HG03060 (cell line): Measurements from ENCODE around the gene POR.
"Not testable (repeated sequence)": the region's sequence is repeated elsewhere in the genome, so short reads cannot be mapped to it uniquely, and the experiment has no call there.

Experiments
- ATAC-seq: cut with Tn5 transposase; IDR thresholded peaks from one replicate; pipeline ENCODE4 v1.9.1; 2021; ENCODE audit warnings: low read depth, moderate number of reproducible peaks; ENCODE audit not compliant: unreplicated experiment

Gene POR

DNA sequence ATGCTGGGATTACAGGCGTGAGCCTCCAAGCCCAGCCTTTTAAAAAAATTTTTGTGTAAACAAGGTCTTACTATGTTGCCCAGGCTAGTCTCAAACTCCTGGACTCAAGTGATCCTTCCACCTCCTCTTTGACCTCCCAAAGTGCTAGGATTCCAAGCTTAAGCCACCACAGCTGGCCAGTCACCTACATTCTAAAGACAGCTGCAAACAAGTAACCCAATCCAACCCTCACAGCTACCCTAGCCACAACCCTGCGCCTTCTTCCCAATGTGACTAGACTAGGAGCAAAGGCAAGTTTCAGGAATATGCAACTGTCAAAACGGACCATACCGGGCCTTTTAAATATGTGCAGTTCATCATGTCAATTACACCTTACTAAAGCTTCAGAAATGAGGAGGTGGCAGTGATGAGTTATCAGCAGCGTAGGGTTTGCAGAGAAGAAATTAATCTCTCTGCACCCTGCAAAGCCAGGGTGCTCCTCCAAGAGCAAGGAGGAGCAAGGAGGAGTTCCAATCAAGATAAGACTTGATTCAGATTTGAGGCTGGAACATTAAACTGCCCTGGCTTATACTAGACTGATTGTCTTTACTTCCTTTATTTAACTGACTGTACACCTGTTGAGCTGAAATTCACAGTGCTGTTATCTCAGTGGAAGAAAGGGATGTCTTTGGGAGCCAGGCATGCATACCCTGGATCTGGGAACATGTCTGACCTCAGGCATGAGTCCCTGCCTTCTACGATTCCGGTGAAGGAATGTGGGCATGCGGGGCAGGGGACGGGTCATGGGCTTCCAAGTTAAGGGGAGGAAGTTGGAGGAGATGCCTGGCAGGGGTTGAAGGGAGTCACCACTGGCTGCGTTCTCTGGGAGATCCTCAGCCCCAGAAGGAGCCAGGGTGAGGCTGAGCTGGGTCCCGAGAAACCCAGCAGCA lies 95.0 kb downstream of the POR start:
- ATAC-seq: no peak

DNA sequence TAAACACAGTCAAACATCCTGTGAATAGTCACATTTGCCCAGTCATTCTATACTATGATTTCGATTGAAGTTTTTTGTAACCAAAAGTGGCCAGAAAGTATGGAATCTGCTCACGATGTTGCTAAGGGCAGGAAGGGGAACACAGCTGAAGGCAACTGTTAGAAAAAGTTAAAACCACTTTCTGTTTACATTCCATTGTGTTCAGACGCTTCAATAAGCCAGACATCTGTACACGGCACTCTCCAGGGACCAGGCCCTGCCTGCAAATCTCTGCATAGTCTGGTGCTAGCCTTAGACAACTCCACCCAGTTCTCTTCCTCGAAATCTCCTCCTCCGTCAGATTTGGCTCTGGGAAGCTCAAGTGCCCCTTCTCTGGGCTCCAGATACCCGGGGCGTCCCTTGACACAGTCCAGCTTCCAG lies 96.5 kb downstream of the POR start:
- no peak for ATAC-seq

DNA sequence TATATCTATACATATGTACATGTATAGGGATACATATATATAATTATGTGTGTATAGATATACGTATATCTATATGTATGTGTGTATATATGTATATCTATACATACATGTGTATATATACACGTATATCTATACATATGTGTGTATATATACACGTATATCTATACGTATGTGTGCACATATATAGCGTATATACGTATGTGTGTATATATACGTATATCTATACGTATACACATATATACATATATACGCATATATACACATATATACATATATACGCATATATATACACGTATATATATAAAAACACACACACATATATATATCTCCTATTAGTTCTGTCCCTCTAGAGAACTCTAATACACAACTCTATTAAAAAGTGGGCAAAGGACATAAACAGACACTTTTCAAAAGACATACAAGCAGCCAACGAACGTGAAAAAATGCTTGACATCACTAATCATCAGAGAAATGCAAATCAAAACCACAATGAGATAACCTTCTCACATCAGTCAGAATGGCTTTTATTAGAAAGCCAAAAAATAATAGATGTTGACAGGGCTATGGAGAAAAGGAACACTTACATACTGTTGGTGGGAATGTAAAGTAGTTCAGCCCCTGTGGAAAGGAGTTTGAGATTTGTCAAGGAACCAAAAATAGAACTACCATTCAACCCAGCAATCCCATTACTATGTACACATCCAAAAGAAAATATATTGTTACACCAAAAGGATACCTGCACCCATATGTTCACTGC lies 101.4 kb downstream of the POR start:
- ATAC-seq: no peak

DNA sequence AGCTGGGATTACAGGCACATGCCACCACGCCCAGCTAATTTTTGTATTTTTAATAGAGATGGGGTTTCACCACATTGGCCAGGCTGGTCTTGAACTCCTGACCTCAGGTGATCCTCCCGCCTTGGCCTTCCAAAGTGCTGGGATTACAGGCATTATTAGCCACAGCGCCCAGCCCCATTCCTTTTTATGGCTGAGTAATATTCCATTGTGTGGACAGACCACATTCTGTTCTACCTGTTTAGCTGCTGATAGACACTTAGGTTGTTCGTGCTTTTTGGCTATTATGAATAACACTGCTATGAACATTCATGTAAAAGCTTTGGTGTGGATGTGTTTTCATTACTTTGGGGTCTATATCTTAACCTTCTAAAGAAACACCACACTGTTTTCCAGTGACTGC lies 103.6 kb downstream of the POR start:
- ATAC-seq: not testable (repeated sequence)

DNA sequence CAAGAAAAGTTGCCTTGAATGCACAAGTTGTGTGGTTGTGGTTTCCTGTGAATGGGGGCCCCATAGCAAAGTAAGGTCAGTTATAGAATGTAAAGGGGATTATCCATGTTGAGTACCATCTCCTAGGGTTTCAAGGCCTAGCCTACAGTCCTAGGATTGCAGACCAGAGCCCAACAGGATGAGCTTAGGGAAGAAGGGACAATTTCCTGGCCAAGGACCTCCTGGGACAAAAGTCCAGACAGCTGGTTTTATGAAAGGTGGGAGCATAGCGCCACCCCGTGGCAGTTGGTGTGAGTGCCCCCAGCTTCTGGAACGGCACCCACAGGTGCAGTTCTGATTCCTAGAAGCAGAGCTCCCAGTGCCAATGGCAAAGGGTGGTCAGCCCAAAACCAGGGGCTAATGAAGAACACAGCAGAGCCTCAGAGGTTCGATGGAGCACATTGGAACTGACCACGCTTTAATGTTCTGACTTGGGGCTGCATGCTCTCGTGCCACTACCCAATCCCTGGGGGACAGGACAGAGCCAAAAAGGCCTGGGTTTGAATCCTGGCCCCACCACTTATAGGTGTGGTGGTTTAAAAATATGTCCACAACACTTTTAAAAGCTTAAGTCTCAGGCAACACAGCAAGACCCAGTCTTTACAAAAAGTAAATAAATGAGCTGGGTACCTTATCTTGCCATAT lies 105.2 kb downstream of the POR start:
- ATAC-seq: no peak

DNA sequence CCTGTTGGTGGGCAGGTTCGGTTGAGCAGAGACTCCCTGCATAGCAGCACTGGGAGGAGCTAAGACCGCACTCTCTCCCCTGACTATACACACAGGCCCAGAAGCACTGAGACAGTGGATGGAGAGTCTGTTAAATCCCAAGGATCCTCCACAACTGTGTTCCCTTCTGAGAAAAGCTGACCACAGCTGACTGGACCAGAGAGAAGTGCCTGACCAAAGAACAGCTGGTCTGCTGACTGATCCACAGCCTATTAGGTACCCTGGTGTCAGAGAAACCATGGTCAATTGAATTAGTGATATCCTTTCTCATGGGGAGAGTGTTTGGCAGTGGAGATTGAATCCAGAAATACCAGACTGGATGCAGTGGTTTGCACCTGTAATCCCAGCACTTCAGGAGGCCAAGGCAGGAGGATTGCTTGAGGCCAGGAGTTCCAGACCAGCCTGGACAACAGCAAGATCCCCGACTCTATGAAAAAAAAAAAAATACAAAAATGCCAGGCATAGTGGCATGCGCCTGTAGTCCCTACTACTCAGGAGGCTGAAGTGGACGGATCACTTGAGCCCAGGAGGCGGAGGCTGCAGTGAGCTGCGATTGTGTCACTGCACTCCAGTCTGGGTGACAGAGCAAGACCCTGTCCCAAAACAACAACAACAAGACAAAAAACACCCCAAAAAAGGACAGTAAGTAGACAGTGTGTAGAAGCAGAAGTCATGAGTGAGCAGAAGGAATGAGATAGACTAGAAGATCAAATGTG lies 107.2 kb downstream of the POR start:
- no peak for ATAC-seq

DNA sequence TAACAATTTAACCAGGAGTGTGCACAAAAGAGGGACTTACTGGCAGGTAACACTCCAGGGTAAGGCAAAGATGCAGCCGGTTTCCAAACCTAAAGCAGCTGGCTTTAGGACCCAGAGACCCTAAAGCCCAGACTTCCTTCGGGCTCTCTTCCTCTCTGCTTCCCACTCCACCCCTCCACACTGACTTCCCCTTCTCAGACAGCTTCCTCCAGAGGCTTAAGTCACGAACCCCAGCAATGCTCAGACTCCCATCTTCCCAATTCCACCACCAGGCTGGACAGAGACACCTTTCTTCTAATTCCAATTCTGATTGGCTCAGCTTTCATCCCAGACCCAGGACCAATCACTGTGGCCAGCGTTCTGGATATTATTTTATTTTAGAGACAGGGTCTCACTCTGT lies 108.0 kb downstream of the POR start:
- ATAC-seq: no peak

DNA sequence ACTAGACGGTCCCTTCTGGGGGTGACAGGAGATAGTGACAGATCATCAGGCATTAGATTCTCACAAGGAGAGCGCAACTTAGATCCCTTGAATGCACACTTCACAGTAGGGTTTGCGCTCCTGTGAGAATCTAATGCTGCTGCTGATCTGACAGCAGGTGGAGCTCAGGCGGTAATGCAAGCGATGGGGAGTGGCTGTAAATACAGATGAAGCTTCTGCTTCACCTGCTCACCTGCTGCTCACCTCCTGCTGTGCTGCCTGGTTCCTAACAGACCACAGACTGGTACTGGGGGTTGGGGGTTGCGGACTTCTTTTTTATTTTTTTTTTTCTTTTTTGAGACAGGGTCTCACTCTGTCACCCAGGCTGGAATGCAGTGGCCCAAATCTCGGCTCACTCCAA lies 114.7 kb downstream of the POR start:
- ATAC-seq: not testable (repeated sequence)

DNA sequence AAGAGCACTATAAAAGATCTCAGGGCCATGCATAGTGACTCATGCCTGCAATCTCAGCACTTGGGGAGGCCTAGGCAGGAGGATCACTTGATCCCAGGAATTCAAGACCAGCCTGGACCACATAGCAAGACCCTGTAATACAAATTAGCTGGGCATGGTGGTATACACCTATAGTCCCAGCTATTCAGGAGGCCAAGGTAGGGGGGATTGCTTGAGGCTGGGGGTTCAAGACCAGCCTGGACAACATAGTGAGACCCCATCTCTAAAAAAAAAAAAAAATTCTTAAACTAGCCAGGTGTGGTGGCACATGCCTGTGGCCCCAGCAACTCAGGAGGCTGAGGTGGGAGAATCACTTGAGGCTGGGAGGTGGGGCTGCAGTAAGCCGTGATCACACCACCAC lies 117.0 kb downstream of the POR start:
- no peak for ATAC-seq
